NB4 (cell line): Measurements from ENCODE around the gene CCL20.

ENCODE experiments used
- CTCF ChIP-seq: IDR thresholded peaks from one replicate; pipeline ENCODE4 v1.5.1; 2012; ENCODE audit warnings: low read depth, low read length
- MAX ChIP-seq: IDR thresholded peaks from 2 replicates; pipeline ENCODE4 v1.6.1; 2011; ENCODE audit warnings: low read depth, low read length
- MYC ChIP-seq: IDR thresholded peaks from 2 replicates; pipeline ENCODE4 v1.6.1; 2011; ENCODE audit warnings: low read depth, low read length
- POLR2A ChIP-seq: IDR thresholded peaks from 2 replicates; pipeline ENCODE4 v1.6.1; 2011; ENCODE audit warnings: mild to moderate bottlenecking; ENCODE audit not compliant: insufficient read length; ENCODE audit errors: extremely low read depth

DNA sequence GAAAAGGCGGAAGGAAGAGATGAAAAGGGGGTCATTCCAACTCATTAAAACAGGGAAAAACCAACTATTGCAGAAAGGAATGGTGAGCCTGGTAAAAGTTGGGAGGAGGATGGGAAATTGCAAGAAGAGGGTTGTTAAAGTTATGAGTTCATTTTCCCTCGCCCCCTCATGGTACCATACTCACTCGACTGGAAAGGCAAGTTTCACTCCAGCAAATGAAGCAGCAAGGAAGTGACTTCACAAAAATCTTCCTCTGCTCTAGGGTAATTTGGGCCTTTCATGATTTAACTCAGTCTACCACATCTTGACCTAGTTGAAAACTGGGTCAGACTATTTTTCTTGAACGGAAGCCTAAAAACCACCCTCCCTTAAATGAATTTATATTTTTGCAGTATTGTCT lies 34.9 kb downstream of the CCL20 start:
- no peak for TF ChIP-seq CTCF
- no peak for TF ChIP-seq POLR2A
- no peak for TF ChIP-seq MAX
- no peak for TF ChIP-seq MYC
